Lower leg skin (tissue), 3 donors: ENCODE data around the gene RING1.

ENCODE experiments used
- CTCF ChIP-seq, 3 donors: fragments of 450-650 bp; IDR thresholded peaks; one replicate each; pipeline ENCODE4 v1.5.1; 2016; ENCODE audit warnings: antibody characterized with exemption in 3 of 3, mild to moderate bottlenecking in 3 of 3, moderate library complexity in 2 of 3
- POLR2A ChIP-seq, 2 donors: fragments of 450-650 bp; IDR thresholded peaks; one replicate each; pipeline ENCODE4 v1.6.1; 2016 to 2017; ENCODE audit warnings: antibody characterized with exemption in 2 of 2, mild to moderate bottlenecking in 1 of 2, moderate library complexity in 1 of 2

- TF ChIP-seq CTCF (IDR thresholded peaks at IDR 0.05) (no peak), POLR2A (IDR thresholded peaks at IDR 0.05) (no peak)
Observed at GRCh38 chr6:33185190-33185589, 23.1 kb upstream of the RING1 start.
